ENCODE measurements around the gene EYA2.

The EYA2 gene

DNA sequence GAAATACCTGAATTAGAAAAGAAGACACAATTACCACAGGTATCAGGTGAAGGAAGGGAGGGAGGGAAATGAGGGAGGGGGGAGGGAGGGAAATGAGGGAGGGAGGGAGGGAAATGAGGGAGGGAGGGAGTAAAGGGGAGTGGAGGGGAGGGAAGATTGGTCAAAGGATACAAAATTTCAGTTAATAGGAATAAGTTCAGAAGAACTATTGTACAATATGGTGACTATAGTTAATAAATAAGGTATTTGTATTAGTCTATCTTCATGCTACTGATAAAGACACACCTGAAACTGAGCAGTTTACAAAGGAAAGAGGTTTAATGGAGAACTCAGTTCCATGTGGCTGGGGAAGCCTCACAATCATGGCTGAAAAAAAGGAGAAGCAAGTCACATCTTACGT is 185.7 kb downstream of the EYA2 start:
- DNase-seq = no peak

DNA sequence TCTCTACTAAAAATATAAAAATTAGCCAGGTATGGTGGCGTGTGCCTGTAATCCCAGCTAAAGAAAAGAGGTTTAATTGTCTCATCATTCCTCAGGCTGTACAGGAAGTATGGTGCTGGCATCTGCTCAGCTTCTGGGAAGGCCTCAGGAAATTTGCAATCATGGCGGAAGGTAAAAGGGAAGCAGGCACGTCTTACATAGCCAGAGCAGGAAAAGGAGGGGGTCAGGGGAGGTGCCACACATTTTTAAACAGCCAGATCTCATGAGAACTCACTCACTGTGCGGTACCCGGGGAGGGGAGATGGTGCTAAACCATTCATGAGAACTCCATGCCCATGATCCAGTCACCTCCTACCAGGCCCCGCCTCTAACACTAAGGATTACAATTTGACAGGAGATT is 191.7 kb downstream of the EYA2 start:
- DNase-seq = no peak

DNA sequence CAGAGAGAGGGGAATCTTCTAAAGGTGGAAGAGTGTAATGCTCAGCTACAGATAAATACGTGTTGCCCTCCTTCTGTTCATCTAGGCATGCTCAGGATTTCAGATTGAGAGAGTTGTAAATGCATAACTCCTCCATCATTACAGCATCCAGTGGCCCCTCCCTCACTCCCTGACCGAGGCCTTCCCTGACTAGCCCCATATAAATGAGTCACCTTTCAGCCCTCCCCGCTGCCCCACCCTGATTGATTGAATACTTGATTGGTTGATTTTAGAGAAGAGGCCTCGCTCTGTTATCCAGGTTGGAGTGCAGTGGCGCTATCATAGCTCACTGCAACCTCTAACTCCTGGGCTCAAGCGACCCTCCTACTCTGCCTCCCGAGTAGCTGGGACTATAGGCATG is 193.7 kb downstream of the EYA2 start:
- DNase-seq = no peak

DNA sequence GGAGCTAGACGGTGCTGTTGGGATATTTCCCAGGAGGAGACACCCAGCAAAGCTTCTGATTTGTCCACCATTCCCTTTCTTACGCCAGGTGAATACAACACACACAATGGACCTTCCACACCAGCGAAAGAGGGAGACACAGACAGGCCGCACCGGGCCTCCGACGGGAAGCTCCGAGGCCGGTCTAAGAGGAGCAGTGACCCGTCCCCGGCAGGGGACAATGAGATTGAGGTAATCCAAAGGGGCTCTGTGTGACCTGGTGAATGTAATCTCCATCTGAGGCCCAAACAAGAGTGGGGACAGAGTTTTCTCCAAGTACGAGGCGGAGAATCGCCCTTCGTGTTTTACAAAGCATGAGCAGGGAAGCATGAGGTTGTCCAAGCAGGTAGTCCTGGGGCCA is 194.5 kb downstream of the EYA2 start:
- no peak for DNase-seq

DNA sequence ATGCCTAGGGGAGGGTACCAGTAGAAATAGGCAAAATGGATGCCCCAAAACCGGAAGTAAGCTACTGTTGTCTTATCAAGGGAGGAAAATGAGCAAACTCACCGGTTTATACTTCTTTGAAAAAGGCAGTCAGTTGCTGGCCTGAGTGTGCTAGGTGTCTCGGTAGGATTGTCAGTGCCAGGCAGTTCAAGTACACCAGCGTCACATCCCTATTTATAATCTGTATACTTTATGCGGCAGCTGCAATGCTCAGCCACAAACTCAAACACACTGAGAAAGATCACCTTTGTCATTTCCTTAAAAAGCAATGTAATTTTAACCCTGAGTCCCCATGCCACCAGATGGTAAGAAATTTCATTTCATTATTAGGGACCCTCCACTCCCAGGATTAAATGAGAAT is 196.2 kb downstream of the EYA2 start:
- DNase-seq = no peak

DNA sequence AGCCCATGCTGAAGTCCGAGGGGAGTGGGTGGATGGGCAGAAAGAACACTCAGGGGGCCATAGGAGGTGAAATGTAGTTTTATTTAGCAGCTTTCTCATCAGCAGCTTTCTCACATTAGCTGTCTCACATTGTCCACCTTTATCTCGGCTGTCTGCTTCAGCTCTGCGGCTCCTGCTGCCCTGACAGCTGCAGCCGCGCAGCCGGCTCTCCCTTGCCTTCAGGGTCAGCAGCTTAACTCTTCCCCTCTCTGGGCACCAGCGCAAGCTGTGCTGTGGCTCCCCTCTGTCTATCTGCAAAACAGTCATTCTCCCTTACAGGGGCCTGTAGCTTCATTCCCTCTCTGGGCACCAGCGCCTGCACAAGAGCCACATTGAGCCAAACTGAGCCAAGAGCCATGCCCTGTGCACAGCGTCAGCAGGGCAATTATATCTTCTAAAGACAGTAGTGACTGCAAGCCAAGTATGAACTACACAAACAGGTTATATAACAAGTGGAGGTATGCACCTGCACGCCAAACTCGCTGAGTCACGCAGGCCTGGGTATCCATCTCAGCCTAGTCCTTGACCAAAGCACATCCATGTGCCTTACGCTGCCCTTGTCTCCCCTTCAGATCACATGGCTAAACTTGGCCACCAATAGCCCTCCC is 198.8 kb downstream of the EYA2 start:
- DNase-seq = no peak

DNA sequence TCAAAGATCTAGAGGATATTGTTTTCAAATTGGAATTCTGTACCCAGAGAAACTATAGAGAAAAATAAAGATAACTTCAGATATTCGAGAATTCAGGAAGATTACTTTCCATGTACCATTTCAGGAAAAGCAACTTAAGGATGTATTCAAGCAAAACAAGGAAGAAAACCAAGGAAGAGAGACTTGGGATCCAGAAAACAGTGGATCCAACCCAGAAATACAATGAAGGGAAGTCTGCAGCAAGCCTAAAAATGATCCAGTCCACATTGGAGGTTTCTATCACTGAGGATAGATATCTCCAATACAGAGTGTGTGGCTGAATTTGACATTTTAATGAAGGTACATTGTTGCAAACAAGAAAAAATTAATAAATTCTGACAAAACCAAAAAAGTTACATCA is 201.0 kb downstream of the EYA2 start:
- no peak for DNase-seq

DNA sequence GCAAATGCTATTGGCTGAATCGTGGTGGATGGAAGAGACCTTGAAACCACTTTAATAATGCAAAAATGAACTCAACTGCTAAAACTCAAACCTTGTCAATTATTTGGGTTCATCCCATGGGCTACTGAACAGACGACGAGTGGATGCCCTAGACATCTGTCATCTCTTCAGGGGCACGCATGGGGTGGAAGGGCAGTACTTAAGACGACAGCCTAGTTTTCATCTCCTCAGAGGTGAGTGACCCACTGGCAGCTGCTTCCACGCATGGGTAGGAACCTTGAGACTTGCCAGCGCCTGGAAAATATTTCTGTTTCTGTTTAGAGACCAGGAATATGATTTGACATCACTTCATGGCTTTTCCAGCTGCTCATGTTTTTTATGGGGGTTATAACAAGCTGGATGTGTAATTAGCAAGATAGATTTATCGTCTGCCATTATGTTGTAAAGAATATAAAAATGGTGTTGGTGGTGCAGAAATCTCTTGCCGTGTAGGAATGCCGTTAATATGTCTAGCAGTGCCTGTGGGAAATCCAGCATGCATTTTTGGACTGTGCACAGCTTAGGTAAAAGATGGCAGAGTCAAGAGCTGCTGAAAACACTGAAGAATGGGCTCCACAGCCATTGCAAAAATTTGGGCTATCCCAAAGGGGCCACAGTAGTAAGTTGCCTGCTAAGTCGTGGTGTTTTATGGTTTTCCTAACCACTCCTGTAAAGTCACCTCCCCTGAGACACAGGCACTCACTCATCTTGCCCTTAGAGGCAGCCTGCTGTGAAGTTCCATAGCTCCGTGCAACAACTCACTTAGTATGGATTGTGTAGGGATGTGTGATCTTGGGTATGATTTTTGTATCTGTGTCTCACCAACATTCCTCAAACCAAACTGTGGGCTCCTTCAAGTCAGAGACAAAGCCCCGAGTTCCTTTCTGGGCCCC is 203.3 kb downstream of the EYA2 start:
- DNase-seq = no peak

DNA sequence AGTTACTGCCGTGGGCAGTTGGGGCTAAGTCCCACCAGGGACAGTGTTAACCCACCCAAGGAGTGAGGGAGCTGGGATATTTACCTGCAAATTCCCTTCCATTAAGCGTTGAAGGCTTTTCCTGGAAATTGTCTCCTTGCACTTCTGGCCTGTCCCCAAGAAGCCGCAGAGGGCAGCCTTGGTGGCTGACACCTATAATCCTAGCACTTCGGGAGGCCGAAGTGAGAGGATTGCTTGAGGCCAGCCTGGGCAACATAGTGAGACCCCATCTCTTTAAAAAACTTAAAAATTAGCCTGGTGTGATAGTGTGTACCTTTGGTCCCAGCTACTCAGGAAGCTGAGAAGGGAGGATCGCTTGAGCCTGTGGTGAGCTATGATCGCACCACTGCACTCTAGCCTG is 204.4 kb downstream of the EYA2 start:
- DNase-seq = no peak

DNA sequence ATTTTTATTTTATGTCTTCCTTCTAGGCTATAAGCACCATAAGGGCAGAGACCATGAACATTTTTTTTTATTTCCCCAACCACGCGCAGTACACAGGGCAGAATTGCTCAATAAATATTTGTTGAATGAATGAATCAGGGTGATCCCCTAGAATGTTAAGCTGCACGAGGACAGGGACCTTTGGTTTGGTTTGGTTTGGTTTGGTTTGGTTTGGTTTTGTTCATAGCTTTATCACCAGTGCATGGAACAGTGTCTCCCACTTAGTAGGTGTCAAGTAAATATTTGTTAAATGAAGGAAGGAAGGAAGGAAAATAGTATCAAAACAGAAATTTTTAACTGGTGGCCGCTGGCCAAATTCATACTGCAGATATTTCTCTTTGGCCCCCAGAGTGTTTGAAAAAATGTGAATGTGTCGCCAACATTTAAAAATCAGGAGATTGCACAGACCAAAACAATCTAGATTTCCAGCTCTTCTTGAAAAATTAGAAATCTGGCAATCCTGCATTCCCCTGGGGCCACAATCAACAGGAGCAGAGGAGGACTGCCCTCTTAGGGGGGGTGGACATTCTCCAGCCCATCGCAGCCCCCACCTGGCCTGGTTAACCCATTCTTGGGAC is 205.3 kb downstream of the EYA2 start:
- DNase-seq = no peak

DNA sequence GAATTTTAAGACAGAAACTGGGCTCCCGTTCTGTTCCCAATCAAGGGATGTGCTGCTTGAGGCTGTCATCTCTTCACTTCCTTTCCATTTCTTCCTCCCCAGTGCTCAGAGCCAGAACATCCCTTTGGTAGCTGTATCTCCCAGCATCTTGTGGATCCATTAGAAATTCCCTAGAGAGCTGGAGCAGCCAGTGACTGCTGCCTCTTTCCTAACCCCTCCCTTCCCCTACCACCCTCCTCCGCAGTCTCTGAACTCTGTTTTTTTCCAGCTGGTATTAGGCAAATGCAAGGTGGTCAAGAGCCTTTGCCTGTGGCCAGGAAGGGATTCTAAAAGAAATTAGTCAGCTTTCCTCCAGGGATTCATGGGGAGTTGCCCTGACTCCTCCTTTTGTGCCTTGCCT is 208.0 kb downstream of the EYA2 start:
- peak; percentile 53 for DNase-seq

DNA sequence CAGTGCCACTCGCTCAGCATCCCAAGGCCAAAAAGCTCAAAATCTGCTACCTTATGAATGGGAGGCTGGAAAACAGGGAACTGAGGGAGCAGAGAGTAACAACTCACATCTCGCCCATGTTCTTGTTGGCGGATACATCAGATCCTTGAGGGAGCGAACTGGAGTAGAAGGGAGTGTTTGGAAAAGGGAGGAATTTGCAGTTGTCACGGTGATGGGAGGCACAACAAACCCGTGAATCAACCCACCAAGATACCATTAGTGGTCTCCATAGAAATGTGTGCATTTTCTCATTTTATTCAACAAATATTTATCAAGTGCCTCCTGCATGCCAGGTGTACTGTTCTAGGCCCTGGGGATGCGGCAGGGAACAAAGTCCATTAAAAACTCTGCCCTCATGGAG is 212.1 kb downstream of the EYA2 start:
- DNase-seq = no peak

DNA sequence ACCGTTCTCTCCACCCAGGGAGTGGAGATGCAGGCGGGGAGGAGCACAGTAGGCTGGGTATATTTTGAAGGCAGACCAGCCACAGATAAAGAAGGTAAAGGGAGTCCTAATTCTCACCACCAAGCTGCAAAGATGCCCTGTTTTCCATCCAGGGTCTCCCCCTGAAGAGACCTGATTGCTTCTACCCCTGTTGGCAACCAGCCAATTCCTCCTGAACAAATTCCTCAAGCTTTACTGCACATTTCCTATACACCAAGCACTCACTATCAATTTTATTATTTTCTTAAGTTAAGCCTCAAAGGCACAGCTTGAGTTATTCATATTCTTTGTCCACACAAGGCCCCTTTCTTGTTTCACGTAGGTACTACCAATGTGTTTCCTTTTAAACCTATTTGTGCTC is 214.4 kb downstream of the EYA2 start:
- no peak for DNase-seq

DNA sequence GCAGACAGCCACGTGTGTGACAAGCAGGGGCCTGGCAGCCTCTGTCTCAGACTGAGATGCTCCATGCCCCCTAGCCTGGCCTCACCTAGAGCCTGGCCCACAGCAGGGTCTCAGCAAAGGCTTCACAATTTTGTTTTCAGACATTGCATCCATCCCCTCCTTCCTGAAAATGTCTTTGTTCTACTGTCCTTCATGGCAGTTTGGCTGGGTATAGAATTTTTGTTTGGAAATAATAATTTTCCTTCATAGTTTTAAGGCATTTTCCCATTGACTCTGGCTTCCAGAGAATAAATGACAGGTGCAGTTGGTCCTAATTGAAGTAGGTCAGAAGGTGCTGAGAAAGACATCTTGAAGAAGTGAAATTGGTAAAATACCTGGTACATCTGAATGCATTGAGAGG is 216.2 kb downstream of the EYA2 start:
- no peak for DNase-seq

DNA sequence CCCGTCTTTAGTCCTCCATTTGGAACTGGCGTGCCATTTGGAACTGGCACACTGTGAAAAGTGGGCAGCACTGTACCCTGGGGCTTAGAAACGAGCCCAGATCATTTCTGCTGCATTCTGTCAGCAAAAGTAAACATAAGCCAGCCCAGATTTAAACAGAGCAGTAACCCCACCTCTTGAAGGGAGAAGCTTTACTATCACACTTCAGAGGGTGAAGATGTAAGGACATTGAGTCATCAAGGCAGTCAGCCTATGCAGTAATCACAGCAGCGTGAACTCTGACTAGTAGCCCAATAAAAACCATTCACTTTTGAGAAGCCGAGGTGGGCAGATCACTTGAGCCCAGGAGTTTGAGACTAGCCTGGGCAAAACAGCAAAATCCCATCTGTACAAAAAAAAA is 216.9 kb downstream of the EYA2 start:
- DNase-seq = no peak

DNA sequence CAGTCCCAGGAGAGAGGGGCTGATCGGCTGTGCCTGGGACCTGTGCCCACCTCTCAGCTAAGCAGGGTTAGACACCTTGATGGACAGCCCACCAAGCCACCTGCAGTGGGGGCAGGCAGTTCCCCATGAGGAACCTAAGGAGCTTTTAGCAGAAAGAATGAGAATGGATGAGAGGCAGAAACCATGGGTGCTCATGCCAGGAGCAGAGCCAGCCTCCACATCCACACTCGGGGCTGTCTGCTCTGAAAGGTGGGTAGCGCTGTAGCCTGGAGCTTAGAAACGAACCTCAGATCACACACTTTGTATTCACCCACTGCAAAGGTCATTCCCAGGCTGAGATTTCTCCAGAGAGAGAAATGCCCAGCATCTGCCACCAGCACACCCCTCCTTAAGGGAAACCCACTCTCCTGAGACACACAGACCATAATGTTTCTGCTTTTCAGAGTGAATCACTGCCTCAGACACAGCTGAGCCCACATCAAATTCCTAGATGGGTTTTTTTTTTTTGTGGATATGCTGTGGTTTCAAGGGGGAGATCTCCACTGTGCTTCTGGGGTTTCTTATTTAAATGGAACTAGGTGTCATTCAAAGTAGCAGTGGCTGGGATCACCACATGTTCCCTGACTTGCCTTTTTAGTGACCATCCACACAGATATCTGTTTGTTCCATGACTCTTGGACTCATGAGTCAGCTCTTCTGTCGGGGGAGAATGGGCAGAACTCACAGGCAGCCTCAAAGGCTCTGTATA is 218.9 kb downstream of the EYA2 start:
- no peak for DNase-seq

DNA sequence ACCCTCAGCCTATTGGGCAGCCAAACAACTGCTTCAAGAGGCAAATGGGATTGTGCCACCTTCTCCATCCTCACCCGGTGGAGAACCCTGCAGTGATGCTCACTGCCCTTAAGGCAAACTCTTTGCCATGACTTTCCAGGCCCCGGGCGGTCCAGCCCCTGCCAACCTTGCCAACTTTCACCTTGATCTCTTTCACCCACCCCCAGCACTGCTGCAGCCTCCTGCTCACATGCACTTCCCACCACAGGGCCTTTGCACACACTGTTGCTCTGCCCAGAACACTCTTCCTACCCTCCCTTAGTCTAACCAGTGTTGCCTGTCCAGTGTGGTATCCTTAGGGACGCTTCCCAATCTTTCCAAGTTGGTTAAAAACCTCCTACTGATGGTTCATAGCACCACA is 221.1 kb downstream of the EYA2 start:
- DNase-seq = no peak

DNA sequence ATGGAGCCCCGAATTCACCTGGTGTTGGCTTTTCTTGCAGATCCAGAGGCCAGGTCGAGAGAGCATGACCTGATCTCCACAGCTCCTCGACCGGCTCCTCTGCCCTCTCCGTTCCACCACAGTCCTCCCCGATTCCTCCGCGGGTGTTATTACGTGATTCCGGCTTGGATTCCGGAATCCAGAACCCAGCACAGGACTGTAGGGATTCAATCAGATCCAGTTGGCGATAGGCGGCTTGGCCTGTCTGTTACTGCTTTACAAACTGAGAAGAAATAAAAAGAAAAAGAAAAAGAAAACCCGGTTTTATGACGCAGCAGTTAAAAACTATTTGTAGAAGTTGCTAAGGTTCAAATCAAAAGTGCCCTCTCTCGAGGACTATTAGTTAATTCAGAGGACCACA is 222.7 kb downstream of the EYA2 start:
- no peak for DNase-seq

DNA sequence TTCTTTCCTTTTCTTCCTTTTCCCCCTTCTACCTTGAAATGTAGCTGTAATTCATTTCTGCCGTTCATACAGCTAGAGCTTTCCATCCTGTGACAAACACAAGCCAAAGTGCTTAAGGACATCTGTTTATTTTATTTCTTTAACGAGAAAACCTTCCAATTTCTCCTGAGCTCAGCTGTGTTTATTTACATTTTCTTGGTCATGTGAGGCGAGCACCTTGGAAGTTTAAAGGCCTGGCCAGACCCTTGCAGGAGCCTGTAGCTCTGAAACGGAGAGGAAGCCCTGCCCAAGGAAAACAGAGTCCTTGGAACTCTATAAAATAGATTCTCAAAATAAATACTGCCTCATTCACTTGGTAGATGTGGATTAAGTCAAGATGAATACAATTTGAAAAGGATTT is 223.1 kb downstream of the EYA2 start:
- DNase-seq = no peak

DNA sequence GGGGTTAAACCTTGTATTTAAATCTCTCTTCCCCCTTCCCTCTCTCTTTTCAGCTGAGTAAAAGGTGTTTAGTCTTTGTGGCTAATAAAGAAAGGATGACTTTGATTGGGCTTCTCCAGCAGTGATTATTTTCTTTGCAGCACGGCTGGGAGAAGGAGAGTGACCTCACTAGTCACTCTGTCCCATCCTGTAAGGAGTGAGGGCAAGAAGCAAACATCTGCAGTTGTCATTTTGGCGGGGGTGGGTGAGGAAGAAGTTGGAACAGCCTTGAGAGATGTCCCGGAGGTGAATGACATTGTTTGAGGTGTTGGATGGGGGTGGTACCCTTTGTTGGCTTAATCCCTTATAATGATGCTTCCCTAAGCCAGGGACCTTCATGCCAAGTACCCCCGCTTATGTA is 223.6 kb downstream of the EYA2 start:
- no peak for DNase-seq

DNA sequence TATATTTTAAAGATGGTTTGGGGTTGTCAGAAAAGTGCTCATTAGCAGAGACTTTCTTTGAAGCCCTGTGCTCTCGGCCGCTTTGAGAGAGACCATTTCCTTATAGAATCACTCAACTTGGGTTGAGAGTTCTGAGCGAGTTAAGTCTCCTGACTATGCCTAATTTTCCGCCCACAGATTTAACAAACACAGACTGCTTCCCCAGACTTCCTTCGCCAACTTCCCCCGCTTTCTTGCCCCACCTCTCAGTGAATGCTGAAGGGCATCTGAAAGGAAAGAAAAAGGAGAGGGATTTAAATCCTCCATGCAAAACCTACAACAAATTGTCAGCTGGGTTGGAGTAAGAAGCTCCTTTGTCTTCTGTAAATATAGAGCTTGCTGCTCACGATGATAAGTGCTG is 224.0 kb downstream of the EYA2 start:
- DNase-seq = no peak

DNA sequence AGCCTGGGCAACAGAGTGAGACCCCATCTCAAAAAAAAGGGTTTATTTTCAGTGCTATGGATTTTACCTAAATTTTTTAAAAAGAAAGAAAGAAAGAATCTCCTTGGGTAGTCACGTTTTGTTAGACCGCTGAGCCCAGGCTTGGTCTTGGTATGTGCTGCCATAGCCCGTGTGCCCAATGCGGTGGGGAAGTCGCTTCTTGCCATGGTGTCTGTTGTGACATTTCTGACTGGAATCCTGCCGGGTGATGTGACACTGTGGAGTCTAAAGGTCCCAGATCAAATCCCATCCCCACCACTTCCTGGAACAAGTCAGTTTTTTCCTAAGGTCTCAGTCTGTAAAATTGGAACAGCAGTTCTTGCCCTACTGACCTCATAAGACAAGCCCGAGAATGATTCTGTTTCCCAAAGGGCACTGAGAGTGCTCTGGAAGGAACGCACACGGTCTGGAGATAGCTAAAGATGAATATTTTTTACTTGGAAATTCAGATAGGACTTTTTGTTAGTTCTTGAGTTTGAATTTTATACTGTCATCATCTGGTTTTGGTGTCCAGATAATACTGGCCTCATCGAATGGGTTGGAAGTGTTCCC is 225.8 kb downstream of the EYA2 start:
- no peak for DNase-seq

DNA sequence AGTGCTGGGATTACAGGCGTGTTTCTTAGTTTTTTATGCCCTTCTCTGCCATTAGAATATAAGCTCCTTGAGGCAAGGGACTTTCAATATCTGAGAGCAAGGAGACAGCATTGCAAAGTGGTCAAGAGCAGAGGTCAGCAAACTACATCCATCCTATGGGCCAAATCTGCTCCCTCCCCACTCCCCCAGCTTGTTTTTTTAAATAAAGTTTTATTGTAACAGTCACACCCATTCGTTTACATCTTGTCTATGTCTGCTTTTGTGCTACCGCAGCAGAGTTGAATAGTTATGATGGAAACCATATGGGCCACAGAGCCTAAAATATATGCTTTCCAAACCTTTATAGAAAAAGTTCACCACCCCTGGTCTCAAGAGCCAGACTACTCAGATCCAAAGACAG is 227.9 kb downstream of the EYA2 start:
- no peak for DNase-seq
